NCI-H1694 treated with DMSO at 0.1 percent for 48 hours (cell line): Measurements from ENCODE around the gene TPCN1.

Experiments
- DNase-seq: peaks from one replicate; lab custom pipeline; 2025; lab: John Stamatoyannopoulos, UW

Gene TPCN1

GRCh38 chr12:113310489-113310888 is 89.2 kb downstream of the TPCN1 start:
- DNase-seq, result no peak

- no peak for DNase-seq
These were observed 92.9 kb downstream of the TPCN1 start for GRCh38 chr12:113314121-113314529.

GRCh38 chr12:113315358-113315757 is 94.1 kb downstream of the TPCN1 start:
- DNase-seq, result no peak

GRCh38 chr12:113316155-113316554 is 94.9 kb downstream of the TPCN1 start:
- DNase-seq, result no peak

- DNase-seq, result no peak
These were observed 95.9 kb downstream of the TPCN1 start for GRCh38 chr12:113317122-113317521.

- no peak for DNase-seq
These were observed 96.9 kb downstream of the TPCN1 start for GRCh38 chr12:113318046-113318656.

GRCh38 chr12:113318900-113319628 is 97.8 kb downstream of the TPCN1 start:
- no peak for DNase-seq

- DNase-seq, result no peak
These were observed 99.1 kb downstream of the TPCN1 start for GRCh38 chr12:113320401-113320800.

GRCh38 chr12:113322343-113322742 is 101.1 kb downstream of the TPCN1 start:
- no peak for DNase-seq

- no peak for DNase-seq
These were observed 104.7 kb downstream of the TPCN1 start for GRCh38 chr12:113325916-113326315.

- DNase-seq, result no peak
These were observed 105.6 kb downstream of the TPCN1 start for GRCh38 chr12:113326775-113327395.

- DNase-seq, result no peak
These were observed 107.2 kb downstream of the TPCN1 start for GRCh38 chr12:113328368-113328889.

- DNase-seq, result no peak
These were observed 107.9 kb downstream of the TPCN1 start for GRCh38 chr12:113329022-113329790.

- no peak for DNase-seq
These were observed 108.6 kb downstream of the TPCN1 start for GRCh38 chr12:113329791-113330417.

- no peak for DNase-seq
These were observed 109.2 kb downstream of the TPCN1 start for GRCh38 chr12:113330505-113330904.

GRCh38 chr12:113332688-113333417 is 111.6 kb downstream of the TPCN1 start:
- no peak for DNase-seq

- DNase-seq, result no peak
These were observed 112.1 kb downstream of the TPCN1 start for GRCh38 chr12:113333418-113333750.

GRCh38 chr12:113333877-113334785 is 112.9 kb downstream of the TPCN1 start:
- no peak for DNase-seq

- peak; percentile 29 for DNase-seq
These were observed 113.7 kb downstream of the TPCN1 start, which contains the start of gene SLC8B1 for GRCh38 chr12:113334786-113335539. Gene SLC8B1 (minus strand): TSS chr12:113335109. CDS start chr12:113332878, 2,231 bp downstream.
